KMS-11 (cell line): ENCODE measurements around the gene TMEM236.

Experiments used
- H2AFZ ChIP-seq: fragments of 200-600 bp; sonication (generic); 2 replicates; pipeline ENCODE4 v1.6.1; 2016; ENCODE audit warnings: antibody characterized with exemption, mixed run types, low read depth
- H3K27ac ChIP-seq: fragments of 200-600 bp; sonication (generic); 2 replicates; pipeline ENCODE4 v1.6.1; 2016; ENCODE audit warnings: mild to moderate bottlenecking, mixed run types
- H3K27me3 ChIP-seq: fragments of 200-600 bp; sonication (generic); 2 replicates; pipeline ENCODE4 v1.6.1; 2017; ENCODE audit warnings: mild to moderate bottlenecking, low read depth, mixed run types, moderate library complexity; ENCODE audit not compliant: insufficient read depth
- H3K36me3 ChIP-seq: fragments of 200-600 bp; sonication (generic); 2 replicates; pipeline ENCODE4 v1.6.1; 2017; ENCODE audit warnings: mild to moderate bottlenecking, mixed run types; ENCODE audit not compliant: insufficient read depth
- H3K4me1 ChIP-seq: fragments of 200-600 bp; sonication (generic); 2 replicates; pipeline ENCODE4 v1.6.1; 2016; ENCODE audit warnings: mild to moderate bottlenecking, low read depth, mixed run types; ENCODE audit not compliant: poor library complexity, severe bottlenecking
- H3K4me2 ChIP-seq: fragments of 200-600 bp; sonication (generic); 2 replicates; pipeline ENCODE4 v1.7.0; 2016; ENCODE audit warnings: mild to moderate bottlenecking, mixed run types
- H3K4me3 ChIP-seq: fragments of 200-600 bp; sonication (generic); IDR thresholded peaks from 2 replicates; pipeline ENCODE4 v1.6.1; 2017; ENCODE audit warnings: low read depth, low read length, mixed read lengths; ENCODE audit not compliant: insufficient read depth
- H3K79me2 ChIP-seq: fragments of 200-600 bp; sonication (generic); 2 replicates; pipeline ENCODE4 v1.6.1; 2016; ENCODE audit warnings: low read depth, mixed run types; ENCODE audit not compliant: insufficient read depth
- H3K9ac ChIP-seq: fragments of 200-600 bp; sonication (generic); 2 replicates; pipeline ENCODE4 v1.6.1; 2016; ENCODE audit warnings: mild to moderate bottlenecking, mixed run types
- H4K20me1 ChIP-seq: fragments of 200-600 bp; sonication (generic); 2 replicates; pipeline ENCODE4 v1.6.1; 2016; ENCODE audit warnings: mild to moderate bottlenecking, mixed run types; ENCODE audit not compliant: insufficient read depth
- CTCF ChIP-seq: fragments of 200-600 bp; sonication (generic); conservative IDR thresholded peaks from 2 replicates; pipeline ENCODE4 v1.6.1; 2017; ENCODE audit warnings: low read depth, mild to moderate bottlenecking, antibody characterized with exemption, low read length, moderate library complexity, mixed read lengths

The TMEM236 gene

GRCh38 chr10:17835688-17836087, 83.7 kb downstream of the TMEM236 start:
- no peaks in the 10 kb centered on the region for H3K79me2 ChIP-seq
- no peaks in the 10 kb centered on the region for H3K4me1 ChIP-seq
- no peak overlapping the region for H2AFZ ChIP-seq
- no peaks in the 10 kb centered on the region for H3K36me3 ChIP-seq
- H3K27ac ChIP-seq: no peak overlapping the region
- no peak for TF ChIP-seq CTCF
- no peaks in the 10 kb centered on the region for H3K27me3 ChIP-seq
- H4K20me1 ChIP-seq: no peaks in the 10 kb centered on the region
- H3K4me3 ChIP-seq: no peak overlapping the region
- no peak overlapping the region for H3K9ac ChIP-seq
- H3K4me2 ChIP-seq: no peak overlapping the region

GRCh38 chr10:17836942-17837341, 84.9 kb downstream of the TMEM236 start:
- Histone ChIP-seq H3K27ac (no peak overlapping the region), H4K20me1 (no peaks in the 10 kb centered on the region), H3K27me3 (no peaks in the 10 kb centered on the region), H3K4me3 (no peak overlapping the region), H3K36me3 (no peaks in the 10 kb centered on the region), H3K9ac (no peak overlapping the region), H2AFZ (no peak overlapping the region), H3K79me2 (no peaks in the 10 kb centered on the region), H3K4me2 (no peak overlapping the region), H3K4me1 (no peaks in the 10 kb centered on the region)
- TF ChIP-seq CTCF: no peak

- H3K27me3 ChIP-seq: no peaks in the 10 kb centered on the region
- TF ChIP-seq CTCF: no peak
- H3K27ac ChIP-seq: no peak overlapping the region
- no peak overlapping the region for H3K9ac ChIP-seq
- H3K36me3 ChIP-seq: no peaks in the 10 kb centered on the region
- no peak overlapping the region for H3K4me3 ChIP-seq
- no peak overlapping the region for H3K4me2 ChIP-seq
- H3K4me1 ChIP-seq: no peaks in the 10 kb centered on the region
- no peak overlapping the region for H2AFZ ChIP-seq
- no peaks in the 10 kb centered on the region for H3K79me2 ChIP-seq
- H4K20me1 ChIP-seq: no peaks in the 10 kb centered on the region
Measured at GRCh38 chr10:17838080-17838648, 86.2 kb downstream of the TMEM236 start.

- no peak overlapping the region for H3K4me2 ChIP-seq
- H4K20me1 ChIP-seq: no peaks in the 10 kb centered on the region
- no peaks in the 10 kb centered on the region for H3K27me3 ChIP-seq
- no peak overlapping the region for H3K27ac ChIP-seq
- H3K36me3 ChIP-seq: no peaks in the 10 kb centered on the region
- no peak overlapping the region for H3K9ac ChIP-seq
- no peak for TF ChIP-seq CTCF
- no peaks in the 10 kb centered on the region for H3K4me1 ChIP-seq
- no peak overlapping the region for H2AFZ ChIP-seq
- H3K79me2 ChIP-seq: no peaks in the 10 kb centered on the region
- no peak overlapping the region for H3K4me3 ChIP-seq
Measured at GRCh38 chr10:17841050-17841449, 89.0 kb downstream of the TMEM236 start.
